22Rv1 (cell line): ENCODE data around the gene CCDC57.

ENCODE experiments used
- H3K27ac ChIP-seq: fragments of 450-650 bp; 2 replicates; pipeline ENCODE4 v1.5.1; 2017
- ZFX ChIP-seq: fragments of 450-650 bp; IDR thresholded peaks from 2 replicates; pipeline ENCODE4 v1.6.1; 2017; ENCODE audit warnings: antibody characterized with exemption, borderline replicate concordance
- TF ChIP-seq, protein P1 (sequence below): fragments of 450-650 bp; IDR thresholded peaks from 2 replicates; pipeline ENCODE4 v1.5.1; 2017; ENCODE audit warnings: mild to moderate bottlenecking

CCDC57 gene

DNA sequence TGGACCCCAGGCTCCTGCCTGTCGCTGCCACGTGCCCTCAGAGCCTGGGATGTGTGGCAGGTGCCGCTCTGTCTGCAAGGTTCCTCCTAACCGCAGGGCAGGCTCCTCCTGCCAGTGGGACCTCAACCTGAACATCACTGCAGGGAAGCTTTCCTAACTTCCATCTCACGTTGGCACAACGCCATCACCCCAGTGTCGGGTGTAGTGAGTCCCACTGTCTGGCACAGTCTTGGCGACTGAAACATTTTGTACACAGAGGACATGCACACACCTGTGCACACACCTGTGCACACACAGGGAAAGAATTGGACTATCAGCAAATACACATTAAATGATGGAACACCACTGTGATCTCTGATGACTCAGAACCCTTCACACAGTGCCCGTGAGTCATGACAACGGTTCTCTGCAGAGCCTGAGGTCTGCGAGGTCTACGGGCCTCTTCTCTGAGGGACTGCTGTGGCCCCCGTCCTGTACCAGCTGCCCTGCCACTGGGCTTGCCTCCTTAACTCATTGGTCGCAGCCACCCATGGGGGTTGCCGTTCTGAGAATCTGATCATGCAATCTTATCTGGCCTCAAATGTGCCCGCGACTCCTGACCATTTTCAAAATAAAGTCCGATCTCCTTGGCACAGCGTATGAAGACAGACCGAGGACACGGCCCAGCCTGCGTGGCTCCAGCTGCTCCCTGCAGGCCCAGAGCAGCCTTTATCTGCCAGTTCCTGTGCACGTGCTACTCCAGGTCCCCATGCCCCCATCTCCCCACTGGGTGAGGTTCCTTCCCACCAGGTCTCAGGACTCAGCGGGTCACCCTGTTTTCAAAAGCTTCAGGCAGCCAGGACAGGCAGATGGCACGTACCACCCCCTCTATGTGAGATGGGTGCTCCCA is 7.6 kb downstream of the CCDC57 start:
- TF ChIP-seq ZFX, result no peak
- TF ChIP-seq, protein P1, sequence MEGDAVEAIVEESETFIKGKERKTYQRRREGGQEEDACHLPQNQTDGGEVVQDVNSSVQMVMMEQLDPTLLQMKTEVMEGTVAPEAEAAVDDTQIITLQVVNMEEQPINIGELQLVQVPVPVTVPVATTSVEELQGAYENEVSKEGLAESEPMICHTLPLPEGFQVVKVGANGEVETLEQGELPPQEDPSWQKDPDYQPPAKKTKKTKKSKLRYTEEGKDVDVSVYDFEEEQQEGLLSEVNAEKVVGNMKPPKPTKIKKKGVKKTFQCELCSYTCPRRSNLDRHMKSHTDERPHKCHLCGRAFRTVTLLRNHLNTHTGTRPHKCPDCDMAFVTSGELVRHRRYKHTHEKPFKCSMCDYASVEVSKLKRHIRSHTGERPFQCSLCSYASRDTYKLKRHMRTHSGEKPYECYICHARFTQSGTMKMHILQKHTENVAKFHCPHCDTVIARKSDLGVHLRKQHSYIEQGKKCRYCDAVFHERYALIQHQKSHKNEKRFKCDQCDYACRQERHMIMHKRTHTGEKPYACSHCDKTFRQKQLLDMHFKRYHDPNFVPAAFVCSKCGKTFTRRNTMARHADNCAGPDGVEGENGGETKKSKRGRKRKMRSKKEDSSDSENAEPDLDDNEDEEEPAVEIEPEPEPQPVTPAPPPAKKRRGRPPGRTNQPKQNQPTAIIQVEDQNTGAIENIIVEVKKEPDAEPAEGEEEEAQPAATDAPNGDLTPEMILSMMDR, result no peak
- H3K27ac ChIP-seq, result peak overlapping the region; percentile 85

DNA sequence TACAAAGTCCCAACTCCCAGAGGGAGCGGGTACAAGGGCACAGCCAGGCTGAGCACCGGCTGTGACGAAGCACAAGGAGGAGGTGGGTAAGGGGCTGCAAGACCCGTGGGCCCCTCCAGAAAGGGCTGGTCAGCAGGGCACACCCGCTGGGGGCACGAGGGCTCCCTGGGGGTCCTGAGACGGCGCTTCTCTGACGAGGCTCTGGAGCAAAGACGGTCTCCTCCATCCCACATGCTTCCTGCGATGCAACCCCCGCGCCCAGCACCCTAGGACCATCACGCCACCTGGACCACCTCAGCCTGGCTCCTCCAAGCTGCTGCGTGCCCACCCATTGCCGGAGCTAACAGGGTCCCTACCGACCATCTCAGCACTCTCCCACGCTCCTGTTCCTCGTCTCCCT is 8.7 kb downstream of the CCDC57 start:
- H3K27ac ChIP-seq, result no peak overlapping the region
- TF ChIP-seq ZFX, result no peak
- TF ChIP-seq, protein P1, result no peak

DNA sequence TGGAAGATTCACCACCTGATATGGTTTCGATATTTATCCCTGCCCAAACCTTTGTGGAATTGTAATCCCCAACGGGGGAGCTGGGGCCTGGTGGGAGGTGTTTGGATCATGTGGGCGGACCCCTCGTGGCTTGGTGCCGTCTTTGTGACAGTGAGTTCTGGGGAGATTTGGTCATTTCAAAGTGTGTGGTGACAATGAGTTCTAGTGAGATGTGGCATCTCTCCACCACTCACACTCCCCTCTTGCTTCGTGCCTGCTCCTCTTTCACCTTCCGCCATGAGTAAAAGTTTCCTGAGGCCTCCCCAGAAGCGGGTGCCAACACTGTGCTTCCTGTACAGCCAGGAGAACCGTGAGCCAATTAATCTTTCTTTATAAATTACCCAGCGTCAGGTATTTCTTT is 9.7 kb downstream of the CCDC57 start:
- no peak for TF ChIP-seq ZFX
- TF ChIP-seq, protein P1, result no peak
- H3K27ac ChIP-seq, result no peak overlapping the region

DNA sequence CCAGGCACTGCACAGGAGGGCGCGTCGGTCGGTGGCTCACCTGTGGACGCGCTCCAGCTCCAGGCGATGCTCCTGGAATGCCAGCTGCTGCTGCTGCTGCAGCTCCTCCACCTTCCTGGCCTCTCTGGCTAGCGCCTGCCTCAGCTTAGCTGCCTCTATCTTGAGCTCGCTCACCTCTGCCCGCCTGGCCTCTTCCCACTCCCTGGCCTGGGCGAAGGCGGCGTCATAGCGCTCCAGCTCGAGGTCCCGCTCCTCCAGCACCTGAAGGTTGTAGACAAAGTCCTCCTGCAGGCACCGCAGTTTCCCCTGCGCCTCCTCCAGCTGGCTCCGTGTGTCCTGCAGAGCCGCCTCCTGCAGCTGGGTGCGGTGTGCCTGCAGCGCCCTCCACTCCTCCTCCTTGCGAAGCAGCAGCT is 11.1 kb downstream of the CCDC57 start:
- TF ChIP-seq ZFX, result no peak
- TF ChIP-seq, protein P1, result no peak
- H3K27ac ChIP-seq, result no peak overlapping the region

DNA sequence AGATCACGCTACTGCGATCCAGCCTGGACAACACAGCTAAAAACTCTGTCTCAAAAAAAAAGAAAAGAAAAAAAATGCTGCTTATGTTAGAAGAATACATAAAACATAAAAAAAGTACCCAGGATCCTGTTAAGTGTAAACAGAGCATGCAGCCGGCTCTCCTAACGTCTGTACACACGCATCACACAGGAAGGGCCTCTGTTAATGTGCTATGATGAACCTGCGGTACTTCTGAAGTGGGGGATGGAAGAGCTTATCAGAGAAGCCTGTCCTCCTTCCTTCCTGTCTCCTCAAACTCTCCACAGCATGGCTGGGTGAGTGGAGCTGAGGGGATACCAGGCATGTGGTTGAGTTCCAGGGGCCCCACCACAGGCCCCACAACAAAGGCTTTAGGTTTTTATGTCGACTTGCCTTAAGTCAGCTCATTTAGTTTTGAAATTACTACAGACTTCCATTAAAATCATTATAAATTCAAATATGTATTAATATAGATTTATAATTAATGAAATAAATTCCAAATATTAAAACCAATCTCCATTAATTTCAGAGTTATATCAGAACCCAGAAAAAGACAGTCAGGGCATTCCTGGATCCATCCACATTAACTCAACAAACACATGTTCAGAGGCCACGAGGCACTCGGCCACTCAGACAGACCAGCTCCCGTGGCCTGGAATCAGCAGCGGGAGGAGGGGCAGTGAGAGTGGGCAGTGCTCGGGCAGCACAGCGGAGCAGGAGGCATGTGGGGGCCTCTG is 11.7 kb downstream of the CCDC57 start:
- no peak overlapping the region for H3K27ac ChIP-seq
- no peak for TF ChIP-seq ZFX
- TF ChIP-seq, protein P1, result no peak

DNA sequence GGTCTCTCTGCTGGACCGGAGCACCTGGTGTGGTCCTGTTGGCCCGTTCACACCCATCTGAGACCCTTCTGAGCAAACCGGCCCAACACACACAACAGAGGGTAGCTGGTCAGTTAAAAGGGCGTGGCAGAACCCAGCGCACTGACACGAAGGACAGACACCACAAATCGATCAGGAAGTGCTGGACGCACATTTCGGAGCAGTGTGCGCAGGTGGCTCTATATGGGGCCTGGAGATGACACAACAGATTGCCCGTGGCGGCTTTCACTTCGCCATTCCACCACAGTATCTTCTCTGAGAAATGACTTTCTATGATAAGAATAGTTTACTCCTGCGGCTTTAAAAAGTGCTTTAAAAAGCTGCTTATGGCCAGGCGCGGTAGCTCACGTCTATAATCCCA is 12.5 kb downstream of the CCDC57 start:
- TF ChIP-seq, protein P1, result no peak
- TF ChIP-seq ZFX, result no peak
- H3K27ac ChIP-seq, result no peak overlapping the region

DNA sequence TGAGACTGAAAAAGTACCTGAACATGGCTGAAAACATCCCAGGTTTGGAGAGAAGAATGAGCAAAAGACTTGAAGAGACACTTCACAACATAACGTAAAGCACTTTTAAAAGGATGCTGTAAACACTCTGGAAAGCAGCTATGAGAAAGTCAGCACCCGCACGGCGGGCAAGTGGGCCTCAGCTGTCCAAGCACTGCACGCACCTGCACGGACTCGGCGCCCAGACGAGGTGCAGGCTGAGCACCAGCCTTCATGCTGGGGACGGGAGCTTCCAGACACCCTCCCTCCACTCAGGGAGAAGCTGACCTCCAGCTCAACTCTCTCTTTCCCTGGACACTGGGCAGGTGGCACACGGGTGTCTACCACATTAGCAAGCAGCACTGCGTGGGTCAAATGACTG is 13.1 kb downstream of the CCDC57 start:
- no peak overlapping the region for H3K27ac ChIP-seq
- no peak for TF ChIP-seq ZFX
- TF ChIP-seq, protein P1, result no peak
